GM10266 (cell line): ENCODE data around the gene SLC25A47.
"Not testable (repeated sequence)": the region's sequence is repeated elsewhere in the genome, so short reads cannot be mapped to it uniquely, and the experiment has no call there.

ENCODE experiments used
- DNase-seq: peaks from one replicate; pipeline ENCODE4 v3.0.0; 2012; ENCODE audit errors: extremely low spot score
- CTCF ChIP-seq: IDR thresholded peaks from 2 replicates; pipeline ENCODE4 v1.5.1; 2012; ENCODE audit warnings: mild to moderate bottlenecking, low read depth; ENCODE audit not compliant: control insufficient read depth, insufficient read depth; ENCODE audit errors: missing control alignments

SLC25A47 gene

GRCh38 chr14:100286484-100287191 lies 36.5 kb upstream of the SLC25A47 start:
- DNase-seq: no peak
- no peak for TF ChIP-seq CTCF

DNA sequence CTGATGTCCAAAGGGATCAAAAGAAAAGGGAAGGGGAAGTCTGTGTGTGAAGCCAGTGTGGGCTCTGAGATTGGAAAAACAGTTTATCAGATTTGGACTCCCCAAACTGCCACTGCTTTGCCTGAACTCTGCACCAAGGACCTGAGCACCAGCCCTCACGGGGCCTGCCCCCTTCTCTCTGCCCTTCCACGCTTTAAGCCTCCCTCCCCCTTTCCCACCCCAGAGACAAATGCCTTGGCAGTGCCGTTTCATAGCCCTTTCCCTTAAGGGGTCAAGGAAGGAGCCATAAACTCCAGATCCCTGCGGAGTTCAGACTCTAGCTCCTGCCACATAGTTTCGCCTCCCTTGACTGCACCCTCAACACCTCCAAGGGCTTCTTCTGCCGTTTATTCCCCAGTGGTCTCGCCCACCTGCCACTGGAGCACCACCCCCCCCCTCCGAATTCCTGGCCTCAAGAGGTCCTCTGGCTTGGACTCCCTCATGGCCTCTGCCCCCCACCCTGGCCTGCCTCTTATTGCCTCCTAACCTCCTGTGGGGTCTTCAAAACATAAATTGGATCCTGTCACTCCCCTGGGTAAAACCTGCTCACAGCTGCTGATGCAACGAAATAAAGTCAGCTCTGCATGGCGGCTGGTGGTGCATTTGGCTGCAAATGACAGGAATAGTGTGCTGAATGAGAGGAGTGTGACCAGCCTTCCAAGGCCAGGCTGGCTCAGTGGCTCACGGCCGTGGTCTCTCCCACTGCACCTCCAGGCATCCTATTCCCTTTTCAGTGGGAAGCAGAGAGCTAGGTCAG lies 35.7 kb upstream of the SLC25A47 start:
- TF ChIP-seq CTCF: no peak
- no peak for DNase-seq

- DNase-seq: not testable (repeated sequence)
These were observed 35.2 kb upstream of the SLC25A47 start for GRCh38 chr14:100287998-100288295.

DNA sequence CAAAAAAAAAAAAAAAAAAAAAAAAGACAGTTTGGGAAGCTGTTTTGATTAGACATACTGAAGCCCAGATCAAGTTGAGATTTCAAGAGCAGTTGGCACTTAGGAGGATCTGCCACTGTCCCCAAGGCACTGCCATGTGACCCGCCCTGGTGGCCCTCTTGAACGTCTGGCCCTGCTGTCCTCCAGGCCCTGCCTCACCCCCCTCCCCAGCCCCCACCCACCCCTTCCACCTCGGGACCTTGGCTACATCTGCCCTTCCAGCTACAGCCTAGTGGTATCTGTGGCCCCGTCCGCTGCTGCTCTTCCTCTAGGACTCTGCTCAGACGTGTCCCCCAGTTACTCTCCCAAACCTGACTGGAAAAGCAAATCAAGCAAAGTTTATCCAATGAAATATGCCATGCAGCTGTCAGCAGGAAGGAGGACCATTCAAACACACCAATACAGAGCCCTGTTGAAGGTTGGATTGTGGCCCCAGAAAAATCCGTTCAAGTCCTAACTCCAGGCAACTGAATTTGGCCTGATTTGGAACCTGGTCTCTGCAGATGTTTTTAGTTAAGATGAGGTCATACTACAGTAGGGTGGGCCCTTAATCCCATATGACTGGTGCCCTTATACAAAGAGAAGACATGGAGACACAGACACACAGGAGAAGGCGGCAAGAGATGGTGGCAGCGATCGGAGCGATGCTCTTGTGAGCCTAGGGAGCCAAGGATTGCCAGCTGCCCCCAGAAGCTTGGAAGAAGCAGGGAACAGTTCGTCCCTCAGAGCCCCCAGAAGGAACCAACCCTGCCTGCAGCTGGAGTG lies 34.6 kb upstream of the SLC25A47 start:
- DNase-seq: no peak

GRCh38 chr14:100289916-100290606 lies 33.1 kb upstream of the SLC25A47 start:
- DNase-seq: peak; percentile 34
- no peak for TF ChIP-seq CTCF

More for the DNA sequence above, 34.6 kb upstream of the SLC25A47 start:
- TF ChIP-seq CTCF: no peak

DNA sequence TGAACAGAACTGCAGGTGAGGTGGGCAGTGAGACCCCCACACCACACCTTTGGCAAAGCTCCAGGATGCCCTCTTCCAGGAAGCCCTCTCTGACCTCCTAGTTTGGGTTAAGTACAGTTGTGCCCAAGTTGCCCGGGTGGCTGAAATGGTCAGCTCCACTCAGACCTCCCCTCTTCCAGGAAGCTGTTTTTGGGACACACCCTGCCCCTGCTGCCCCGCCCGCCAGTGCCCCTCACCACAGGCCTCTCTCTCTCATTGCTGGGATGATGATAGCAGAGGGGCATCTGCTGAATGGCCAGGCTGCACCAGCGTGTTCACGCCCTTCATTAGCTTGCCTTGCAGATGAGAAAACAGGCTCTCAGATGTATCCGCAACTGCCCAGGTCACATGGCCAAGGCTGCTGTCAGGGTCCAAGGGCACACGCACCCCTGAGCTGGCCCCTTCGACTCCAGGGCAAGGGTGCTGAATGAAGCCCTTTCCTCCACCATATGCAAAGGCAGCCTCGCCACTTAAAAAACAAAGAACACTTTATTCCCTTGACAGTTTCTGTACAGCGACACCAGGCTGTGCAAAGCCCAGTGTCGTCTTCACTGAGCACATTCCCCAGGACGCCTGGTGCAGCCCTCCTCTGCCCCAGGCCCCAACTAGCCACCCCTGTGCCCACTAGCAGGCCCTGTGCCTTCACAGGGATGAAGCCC lies 32.4 kb upstream of the SLC25A47 start:
- no peak for TF ChIP-seq CTCF
- DNase-seq: no peak
